HG03571 (cell line): ENCODE measurements around the gene HDAC4.

Experiments
- ATAC-seq: cut with Tn5 transposase; IDR thresholded peaks from one replicate; pipeline ENCODE4 v1.9.1; 2021; ENCODE audit not compliant: unreplicated experiment

The HDAC4 gene

DNA sequence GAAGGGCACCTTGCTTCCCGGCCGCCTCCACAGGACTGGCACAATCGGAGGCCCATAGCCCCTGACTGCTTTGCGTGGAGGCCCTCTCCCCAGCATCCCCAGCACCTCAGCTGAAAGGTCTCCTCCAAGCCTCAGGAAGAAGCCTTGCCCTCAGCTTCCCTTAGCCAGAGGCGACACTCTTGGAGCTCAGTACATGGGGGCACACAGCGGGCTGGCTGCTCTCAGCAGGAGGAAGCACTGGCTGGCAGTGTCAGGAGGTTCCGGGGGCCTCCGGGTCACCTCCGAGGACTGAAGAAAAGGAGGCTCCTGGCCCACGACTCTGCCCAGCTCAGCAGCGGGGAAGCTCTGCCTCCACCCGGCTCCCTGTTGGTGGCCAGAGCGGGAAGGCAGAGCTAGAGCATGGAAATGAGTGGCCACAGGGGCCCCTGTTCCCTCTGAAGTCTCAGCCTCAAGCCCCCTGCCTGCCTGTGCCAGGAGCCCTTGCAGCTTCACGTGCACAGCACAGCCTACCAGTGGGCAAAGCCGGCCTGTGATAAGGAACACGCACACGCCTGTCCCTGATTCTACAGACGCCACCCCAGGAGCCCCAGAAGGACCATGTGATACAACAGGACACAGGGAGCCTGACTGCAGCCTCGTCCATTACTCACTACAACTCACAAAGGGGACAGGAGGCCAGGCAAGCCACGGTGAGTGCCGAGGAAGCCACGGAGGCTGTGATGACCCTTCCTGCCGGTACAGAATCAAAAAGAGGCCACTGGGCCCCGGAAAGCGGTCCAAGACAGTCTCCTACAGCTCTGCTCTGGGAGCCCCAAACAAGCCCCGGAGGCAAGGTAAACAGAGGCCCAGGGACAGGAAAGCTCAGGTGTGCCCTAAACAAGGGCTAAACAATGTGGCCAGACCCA is 15.5 kb downstream of the HDAC4 start:
- no peak for ATAC-seq

DNA sequence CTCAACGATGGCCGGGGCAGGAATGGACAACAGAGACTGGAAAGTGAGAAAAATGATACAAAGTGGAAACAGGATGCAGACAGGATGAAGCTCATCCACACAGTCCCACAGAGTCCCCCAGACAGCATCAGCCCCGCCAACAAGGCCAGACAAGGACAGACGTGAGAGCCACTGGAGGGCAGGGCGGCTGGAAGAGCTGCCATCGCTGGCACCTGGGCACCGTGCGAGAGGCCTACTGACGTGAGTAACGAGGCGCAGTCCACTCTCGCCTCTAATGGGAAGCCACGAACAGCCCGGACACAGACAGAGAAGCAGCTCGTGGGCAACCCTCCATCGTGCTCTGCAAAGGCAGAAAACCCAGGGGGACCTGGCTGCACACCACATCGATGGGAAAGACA is 17.1 kb downstream of the HDAC4 start:
- ATAC-seq = no peak

DNA sequence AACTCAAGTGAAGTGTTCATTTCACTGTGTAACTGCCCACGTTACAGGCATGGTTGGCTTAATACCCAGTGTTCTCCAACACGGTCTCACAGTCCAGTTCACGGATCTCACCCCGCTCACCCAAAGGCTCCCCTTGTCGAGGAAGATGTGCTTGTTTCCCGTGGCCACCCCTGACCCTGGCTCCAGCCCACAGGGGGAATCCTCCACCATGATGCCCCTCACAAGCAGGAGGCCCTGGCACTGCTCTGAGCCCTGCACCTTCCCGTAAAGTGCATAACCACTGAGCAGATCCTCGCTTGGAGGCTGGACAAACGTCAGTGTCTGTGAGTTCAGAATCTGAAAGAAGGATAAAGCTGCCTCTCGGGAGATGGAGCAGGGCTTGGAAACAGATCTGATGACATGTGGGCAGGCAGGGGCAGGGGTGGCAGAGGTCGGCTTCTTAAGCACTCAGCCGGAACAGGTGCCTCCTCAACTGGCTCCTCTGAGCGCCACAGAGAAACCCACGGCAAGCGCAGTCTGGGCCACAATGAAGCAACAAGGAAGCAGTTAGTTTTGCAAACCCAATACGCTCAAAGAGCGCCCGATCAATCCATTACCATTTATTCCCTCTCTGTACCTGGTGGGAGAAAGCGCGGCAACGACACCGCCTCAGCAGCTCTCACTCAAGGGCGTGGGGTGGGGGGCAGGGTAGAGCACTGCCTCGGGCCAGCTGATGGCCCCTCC is 17.6 kb downstream of the HDAC4 start:
- ATAC-seq = no peak

DNA sequence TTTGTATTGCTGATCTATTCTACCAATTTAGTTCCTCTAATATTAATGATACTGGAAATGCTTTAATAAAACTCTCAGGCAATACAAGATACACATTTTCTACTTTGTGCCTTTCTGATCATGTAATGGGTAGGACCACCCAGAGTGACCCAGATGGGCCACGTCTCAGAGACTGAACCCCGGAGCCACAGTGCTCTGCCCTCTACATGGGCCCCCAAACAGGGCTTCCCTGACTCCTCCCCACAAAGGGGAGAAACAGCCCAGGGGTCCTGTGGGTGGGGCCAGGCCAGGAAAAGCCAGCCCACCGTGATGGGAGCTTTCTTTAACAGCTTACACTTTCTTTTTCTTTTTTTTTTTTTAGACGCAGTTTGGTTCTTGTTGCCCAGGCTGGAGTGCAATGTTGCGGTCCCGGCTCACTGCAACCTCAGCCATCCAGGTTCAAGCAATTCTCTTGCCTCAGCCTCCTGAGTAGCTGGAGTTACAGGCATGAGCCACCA is 18.4 kb downstream of the HDAC4 start:
- no peak for ATAC-seq

DNA sequence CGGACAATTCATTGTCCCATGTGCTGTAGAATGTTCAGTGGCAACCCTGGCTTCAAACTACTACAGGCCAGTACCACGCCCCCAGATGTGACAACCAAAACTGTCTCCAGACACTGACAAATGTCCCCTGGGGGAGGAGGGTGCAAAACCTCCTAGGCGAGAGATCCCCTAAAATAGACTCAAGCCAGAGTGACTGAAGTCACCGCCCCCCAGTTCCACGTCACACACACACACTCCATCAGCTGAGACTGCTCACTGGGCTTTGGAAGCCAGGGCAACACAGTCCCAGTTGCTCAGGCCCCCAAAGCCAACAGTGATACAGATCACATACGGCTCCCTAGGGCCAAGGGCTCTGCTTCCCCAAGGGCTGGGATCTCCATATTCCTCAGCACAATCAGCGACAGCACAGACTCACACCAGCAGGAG is 19.1 kb downstream of the HDAC4 start:
- peak; percentile 57 for ATAC-seq

DNA sequence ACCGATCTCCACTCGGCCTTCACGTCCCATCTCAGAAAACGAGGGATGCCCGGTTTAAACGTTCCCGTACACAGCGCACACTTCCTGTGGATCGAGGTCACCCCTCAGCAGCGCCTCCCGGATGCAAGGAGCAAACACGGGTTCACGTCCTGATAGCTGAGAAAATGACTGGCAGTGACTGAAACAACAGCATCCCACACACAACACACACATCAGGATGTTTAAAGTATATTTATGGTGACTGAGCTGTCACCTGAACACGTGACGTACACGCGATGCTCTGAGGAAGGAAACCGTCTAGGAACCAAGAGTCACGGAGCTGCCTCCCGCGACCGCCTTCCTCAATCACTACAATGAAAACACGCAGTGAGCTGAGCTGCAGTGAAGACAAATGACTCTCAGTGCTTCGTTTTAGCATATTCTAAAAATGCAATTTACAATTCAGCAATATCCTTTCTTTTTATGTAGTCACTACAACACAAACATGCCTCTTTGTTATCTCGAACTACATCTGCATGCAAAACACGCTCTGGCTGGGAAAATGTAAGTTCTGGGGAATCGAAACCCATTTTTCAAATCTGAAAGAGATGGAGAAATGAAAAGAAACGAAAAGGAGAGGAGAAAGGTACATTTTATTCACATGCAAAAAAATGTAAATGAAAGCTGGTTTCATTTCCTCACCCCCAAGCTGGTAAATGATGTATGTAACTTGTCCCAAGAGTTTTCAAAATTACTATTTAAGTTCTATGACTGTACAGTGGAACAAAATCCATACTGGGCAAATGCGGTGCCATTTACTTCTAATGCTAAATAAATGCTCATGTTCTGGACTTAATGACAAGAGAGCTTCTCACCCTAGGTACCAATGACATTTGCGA is 19.8 kb downstream of the HDAC4 start:
- ATAC-seq = peak; percentile 42

DNA sequence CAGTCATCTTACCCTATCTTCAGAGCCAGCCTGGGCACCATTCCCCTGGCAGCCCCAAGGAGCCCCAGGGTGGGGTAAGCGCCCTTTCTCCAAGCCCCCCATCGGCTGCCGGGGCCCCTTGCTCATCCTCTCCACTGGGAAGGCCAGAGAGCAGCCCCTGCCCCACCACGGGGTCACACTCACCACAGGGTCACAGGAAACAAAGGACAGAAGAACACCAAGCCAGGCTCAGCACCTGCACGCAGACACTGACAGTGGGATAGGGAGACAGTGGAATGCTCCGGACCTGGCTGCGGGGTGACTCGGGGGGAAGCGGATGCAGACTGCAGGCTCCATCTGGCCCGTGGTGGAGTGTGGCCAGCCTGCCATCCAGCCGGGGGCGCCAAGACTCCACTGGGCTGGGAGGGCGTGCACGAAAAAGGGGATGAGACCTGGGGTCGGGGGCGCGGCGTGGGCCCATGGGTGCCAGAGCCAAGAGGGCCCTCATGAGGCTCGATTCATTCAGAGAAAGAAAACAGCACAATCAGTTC is 21.1 kb downstream of the HDAC4 start:
- ATAC-seq = no peak

GRCh38 chr2:239378918-239379640 is 21.7 kb downstream of the HDAC4 start:
- ATAC-seq = no peak

DNA sequence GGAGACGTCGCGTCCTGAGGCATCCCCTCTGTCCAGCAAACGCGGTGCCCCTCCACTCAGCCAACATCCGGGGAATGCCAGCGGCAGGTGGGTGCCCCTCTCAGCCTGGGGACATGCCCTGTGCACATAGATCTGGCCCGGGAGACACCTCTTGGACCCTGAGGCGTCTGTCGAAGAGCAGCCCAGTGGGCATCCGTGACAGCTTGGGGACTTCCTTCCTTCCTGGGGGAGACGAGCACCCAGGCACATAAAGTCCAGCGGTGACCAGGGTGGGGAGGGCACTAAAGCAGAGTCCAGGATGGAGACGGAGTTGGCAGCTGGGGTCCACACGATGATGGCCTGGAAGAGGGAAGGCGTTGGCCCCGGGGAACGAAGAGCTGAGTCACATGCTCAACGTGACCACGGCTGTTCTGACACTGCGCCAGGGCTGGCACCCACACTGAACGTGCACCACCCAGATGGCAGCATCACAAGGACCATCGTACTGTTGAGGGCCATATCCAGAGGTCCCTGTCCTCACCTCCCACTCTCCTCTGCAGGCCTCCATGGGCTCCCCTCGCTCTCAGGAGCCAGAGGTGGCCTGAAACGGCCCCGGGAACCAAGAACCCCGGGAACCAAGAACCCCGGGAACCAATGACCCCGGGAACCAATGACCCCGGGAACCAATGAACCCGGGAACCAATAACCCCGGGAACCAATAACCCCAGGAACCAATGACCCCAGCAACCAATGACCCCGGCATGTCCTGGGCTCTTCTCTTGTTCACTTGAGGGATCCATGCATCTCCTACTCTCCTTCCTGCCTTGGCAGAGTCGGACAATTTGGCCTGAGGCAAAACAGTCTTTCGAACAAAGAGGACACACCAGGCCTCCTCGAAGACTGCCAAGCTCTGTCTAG is 22.6 kb downstream of the HDAC4 start:
- ATAC-seq = no peak

GRCh38 chr2:239377591-239377990 is 23.2 kb downstream of the HDAC4 start:
- no peak for ATAC-seq

DNA sequence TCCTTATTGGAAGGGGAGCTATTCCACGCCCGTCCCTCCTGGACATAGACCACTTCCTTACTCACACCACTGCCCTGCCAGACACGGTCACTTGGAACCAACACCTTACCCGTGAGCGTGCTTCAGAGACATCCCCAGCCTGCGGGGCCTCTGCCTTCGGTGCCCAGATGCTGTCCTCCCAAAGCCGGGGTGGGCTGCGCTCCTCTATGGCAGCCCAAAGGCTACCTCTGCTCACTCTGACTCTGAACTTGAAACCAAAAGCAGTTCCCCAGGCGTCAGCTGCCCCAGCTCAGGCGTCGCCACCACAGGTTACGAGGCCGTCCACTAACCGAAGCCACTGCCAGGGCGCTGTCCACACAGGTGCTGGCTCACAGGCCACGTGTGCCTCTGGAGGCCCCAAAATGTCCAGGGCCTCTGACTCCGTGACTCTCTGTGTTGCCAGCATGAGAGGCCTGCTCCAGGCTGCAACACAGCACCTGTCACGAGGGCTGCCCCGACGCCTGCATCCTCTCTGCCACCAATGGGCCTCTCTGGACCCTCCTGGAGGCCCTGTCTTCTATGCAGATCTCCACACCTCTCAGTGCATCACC is 23.8 kb downstream of the HDAC4 start:
- no peak for ATAC-seq

DNA sequence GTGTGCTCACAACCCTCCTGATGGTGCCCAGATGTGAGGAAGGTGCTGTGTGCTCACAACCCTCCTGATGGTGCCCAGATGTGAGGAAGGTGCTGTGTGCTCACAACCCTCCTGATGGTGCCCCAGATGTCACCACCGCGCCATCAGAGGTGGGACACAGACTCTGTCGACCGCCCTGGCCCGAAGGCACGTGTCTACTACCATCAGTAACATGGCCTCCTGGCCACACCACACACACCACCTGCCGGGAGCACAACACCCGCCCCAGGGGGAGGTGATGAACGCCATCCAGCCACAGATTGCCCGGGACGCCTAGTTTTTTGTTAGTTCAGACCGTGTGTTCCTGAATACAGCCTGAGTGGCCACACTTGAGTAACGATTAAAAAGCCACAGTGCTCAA is 24.5 kb downstream of the HDAC4 start:
- no peak for ATAC-seq

GRCh38 chr2:239375278-239376061 is 25.4 kb downstream of the HDAC4 start:
- ATAC-seq = no peak

DNA sequence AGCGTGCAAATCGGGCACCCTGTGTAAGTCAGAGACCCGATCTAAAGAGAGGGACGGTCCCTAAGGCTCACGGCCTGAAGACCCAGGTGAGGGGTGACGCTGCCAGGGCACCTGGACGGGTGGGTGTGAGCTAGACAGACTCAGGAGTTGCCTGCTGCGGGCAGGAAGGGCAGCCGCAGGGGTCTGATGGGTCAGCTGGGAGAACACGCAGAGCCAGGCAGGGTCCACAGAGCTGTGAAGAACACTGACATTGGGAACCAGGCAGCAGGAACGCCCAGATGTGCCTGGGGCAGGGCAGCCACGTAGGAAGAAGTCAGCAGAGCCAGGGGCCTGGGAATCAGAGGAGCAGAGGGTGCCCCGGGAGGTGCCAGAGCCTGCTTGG is 25.9 kb downstream of the HDAC4 start:
- ATAC-seq = no peak

GRCh38 chr2:239372835-239373234 is 28.0 kb downstream of the HDAC4 start:
- no peak for ATAC-seq

DNA sequence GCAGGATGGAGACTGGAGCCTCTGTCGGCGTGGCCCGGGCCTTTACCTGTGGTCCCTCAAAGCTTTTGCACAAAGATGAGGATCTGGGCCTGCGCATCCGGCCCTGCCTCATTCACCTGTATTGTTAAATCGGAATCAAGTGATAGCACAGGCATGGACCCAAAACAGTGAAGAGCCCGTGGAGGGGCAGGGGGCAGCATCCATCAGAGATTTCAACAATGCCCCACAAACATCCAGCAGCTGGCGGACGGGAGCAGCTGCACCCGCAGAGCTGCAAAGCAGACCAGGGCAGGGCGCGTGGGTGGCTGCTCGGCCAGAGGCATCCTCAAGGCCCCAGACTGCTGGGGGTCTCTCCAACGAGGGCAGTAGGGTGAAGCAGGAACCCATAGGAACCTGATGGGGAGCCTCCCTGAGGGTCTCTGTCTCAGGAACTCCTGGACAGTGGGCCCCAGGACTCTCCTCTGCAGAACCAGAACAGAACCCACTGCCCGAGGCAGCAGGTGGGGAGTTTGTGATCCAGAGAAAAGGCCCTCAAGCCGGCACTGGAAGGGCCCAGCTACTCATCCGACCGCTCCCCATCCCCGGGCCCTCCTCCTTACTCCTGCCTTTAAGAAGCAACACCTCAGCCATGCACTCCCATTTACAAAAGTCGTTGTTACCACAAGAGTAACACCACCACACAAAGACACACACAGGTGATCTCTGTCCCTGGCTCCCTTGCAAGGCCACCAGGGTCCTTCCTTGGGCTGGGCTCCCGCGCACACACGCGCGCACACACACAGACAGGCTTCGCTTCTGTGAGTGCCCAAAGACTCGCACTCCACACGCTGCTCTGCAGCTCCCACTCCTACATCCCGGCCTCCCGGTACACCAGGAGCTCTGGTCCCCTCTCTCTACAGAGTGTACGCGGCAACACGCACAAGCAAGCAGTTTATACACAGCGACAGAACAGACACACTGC is 28.8 kb downstream of the HDAC4 start:
- ATAC-seq = no peak
